NCI-H2081 treated with DMSO at 0.1 percent for 48 hours (cell line): ENCODE measurements around the gene OTUD3.
"Not testable (repeated sequence)": the region's sequence is repeated elsewhere in the genome, so short reads cannot be mapped to it uniquely, and the experiment has no call there.

Experiments used
- DNase-seq: peaks from one replicate; lab custom pipeline; 2025; lab: John Stamatoyannopoulos, UW

The OTUD3 gene

DNA sequence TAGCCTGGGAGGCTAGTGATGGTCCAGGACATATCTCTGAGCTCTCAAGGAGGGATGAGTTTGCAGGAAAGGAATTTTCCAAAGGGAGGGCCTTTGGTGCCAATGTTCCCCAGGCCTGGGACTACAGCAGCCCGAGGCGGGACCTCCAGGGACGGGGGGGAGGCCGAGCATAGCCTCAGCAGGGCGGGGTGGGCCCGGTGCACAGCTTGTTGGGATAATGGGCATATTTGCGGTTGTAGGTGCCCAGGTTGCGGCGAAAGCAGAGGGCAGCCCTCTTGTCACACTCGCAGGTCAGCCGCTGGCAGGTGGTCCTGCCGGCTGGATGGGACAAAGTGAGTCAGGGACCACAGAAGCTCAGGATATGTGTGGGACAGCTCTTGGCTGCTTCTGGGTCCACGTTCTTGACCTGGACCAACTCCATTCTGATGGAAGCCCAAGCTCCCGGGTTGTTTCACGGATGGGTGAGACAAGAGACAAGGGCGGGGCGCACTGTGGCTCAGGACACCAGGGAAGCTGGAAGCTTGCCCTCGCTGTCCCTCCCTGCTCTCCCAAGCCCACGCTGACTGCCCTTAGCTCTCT, 38.0 kb downstream of the OTUD3 start:
- DNase-seq: no peak

DNA sequence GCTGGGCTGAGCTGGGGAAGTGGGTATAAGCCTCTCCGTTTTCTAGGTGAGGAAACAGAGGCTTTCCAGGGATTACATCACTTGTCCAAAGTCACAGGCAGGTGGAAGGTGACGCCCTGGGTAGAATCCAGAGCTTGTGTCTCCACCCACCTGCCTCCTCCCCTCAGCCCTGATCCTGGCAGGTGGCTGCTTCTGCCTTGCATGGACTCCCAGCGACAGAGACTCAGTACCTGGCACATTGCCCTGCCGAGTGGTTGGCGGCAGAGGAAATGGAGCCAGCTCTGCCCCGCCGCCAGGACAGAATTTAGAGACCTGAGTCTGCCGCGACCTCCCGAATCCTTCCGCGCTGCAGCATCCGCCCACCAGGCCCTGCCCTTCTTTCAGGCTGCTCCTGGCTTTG, 39.1 kb downstream of the OTUD3 start:
- DNase-seq: peak; percentile 4

DNA sequence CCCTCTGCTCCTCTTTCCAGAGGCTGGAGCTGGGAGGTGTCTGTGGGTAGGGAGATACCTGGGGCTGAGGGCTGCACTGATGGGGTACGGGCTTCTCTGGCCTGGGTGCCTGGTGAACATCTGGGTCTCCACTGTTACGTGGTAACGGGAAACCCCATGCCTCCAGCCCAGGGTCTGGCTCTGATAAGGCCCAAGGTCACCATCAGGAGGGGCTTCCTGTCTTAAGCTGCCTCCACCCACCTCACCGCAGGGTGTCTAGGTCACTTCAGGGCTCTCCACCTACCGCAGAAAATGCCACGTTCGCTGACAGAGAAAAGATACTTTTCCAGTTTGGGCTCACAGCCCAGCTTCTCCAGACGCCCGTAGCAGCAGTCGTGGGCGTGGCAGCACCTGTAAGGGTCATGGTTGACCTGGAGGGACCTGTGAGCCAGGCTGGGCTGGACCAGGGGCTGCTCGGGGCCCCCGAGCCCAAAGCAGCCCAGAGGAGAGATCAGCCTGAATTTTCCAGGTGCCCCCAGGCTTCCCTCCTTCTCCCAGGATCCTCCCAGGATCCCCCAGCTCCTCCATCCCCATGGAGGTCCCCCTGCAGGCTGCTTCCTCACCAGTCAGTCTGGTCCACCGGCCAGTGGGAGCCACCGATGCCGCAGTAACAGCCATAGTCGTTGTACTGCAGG, 40.0 kb downstream of the OTUD3 start:
- no peak for DNase-seq

DNA sequence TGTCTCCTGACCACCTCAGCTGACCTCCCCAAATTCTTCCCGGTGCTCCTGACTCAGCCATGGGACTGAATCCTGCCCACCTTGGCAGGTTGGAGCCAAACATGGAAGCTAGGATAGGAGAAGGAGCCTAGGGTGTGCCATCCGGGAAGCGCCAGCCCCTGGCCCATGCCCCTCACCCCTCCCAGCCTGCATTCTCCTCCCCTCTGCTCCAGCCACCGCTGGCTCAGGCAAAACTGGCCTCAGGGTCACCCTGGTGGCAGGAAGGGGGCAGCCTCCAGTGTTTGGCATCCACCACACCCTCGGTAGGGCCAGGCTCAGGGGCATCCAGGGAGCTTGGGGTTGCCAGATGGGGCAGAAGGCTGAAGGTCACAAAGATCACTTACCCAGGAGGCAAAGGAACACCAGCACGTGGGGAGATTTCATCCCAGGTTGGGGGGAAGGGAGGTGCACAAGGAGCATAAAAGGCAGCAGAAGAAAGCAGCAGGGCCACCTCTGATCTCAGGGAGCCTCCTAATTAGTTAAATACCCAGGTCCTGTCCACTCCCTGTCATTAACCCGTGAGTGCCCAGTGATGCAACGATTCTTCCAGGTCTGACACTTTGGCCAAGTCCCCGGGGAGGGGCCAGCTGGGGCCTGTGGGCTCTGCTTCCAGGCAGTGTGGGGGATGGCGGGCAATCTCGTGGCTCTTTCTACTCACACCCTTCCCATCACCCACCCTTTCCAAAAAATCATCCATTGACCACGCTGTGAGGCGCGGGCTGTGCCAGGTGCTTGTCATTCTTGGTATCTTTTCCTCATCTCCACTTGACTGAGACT, 41.1 kb downstream of the OTUD3 start, which contains the start of gene PLA2G2E:
TSS of gene PLA2G2E (minus strand) at position 481 of the 816 bp plus-strand sequence. CDS start at position 423, 58 bp downstream.
- DNase-seq: no peak

DNA sequence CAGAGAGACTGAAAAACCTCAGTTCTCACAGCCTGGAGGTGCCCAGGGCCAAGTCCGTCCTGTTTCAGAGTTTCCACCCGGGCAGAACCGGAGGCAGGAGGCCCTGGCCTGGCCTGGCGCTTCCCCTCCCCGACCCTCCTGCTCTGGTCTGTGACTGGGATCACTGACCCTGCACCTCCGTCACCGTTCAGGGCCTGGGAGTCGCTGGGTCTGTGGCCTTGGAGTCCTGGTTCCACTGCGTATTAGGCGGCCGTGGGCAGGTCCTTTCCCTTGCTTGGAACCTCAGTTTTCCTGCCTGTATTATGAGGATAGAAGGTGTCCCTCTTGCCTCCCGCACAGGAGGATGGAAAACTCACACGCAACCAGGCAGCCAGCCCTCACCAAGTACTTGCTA, 41.8 kb downstream of the OTUD3 start:
- no peak for DNase-seq

DNA sequence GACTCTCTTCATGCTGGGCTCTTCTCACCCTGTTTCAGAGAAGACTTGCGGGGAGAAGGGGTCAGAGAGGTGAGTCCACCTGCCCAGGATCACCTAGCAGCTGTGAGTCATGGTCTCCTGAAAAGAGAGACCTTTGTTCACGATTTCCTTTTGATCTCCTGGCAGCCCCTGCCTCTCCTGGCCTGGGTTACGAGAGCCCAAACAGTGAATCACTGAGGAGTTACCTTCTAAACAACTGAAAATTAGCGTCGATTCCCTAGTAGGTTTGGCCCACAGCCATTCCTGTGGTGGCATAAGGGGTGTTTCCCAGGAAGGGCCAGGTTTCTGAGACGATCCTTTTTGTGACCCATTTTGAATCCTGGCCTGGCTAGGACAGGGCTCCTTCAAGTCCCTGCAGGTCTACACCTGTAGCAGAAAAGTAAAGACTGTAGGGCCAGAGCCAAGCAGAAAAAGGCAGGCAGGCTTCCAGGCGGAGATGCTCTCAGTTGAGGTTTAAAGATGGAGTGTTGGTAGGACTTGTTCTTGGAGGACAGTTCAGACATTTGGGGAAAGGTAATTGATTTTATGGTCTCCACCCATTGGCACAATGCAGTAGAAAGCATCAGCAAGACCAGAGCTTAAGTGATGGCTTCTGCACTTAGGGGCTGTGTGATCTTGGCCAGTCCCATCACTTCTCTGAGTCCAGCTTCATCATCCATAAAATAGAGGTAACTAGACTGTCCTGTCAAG, 43.3 kb downstream of the OTUD3 start:
- DNase-seq: no peak

DNA sequence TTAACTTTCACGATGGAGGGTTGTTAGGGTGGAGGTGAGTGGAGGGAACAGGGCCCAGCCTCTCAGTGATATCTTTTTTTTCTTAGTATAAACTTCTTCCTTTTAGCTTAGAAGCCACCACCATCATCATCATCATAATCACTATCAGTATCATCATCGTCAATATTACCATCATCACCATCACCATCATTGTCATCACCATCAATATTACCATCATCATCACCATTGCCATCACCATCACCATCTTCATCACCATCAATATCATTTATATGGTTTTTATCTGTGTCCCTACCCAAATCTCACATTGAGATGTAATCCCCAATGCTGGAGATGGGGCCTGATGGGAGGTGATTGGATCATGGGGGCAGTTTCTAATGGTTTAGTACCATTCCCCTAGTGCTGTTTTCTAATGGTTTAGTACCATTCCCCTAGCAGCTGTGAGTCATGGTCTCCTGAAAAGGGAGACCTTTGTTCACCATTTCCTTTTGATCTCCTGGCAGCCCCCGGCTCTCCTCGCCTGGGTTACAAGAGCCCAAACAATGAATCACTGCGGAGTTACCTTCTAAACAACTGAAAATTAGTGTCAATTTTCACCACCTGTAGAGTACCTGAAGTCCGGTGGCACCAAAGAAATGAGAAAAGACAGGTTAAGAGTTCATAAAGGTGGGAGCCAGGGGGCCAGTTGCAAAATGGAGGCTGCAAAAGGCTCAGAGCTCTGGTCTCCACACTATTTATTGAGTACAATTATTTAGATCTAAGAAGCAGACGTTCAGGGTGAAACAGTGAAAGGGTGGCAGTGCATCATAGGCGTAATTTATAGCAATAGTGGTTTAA, 44.3 kb downstream of the OTUD3 start:
- DNase-seq: no peak

DNA sequence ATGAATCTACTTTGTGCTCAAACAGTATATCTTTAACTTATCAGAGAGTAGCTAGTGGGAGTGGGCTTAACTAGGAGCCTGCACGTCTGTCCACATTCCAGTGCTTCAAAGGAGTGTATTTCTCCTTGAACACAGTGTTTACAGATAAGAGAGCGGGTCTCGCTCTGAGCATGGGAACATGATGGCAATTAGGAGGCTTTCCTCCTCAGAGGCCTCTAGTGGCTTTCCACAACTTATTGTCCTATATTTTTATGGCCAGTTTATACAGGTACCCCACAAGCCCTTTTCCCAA, 44.9 kb downstream of the OTUD3 start:
- not testable (repeated sequence) for DNase-seq

DNA sequence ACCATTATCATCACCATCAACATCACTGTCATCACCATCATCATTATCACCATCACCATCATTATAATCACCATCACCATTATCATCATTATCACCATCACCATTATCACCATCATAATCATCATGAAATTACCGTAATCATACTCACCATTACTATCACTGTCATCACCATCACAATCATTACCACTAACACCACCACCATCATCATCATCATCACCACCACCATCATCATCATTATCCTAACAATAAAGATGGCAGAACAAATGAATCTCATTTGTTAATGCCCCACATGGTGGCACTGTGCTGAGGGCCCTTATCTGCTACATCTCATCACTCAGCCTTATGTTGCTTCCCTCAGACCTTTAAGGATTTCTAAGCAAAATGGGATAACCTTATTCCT, 50.7 kb downstream of the OTUD3 start:
- no peak for DNase-seq

DNA sequence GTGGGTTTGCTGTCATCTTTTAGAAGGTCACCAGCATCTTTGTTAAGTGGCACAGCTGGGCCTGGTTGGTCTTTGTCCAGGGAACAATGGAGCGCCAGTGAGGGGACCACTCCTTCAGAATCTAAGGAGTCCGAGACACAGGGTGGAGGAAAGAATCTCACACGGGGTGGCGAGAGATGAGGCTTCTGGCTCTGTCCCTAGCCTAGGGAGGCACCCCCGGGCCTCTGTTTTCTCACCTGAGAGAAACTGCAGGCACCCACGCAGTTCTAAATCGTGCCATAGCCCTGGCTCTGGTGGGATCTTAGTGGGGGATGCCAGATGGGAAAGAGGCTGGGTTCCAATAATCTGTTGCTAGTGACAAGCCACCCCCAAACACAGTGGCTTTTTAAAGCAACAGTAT, 52.1 kb downstream of the OTUD3 start:
- no peak for DNase-seq

DNA sequence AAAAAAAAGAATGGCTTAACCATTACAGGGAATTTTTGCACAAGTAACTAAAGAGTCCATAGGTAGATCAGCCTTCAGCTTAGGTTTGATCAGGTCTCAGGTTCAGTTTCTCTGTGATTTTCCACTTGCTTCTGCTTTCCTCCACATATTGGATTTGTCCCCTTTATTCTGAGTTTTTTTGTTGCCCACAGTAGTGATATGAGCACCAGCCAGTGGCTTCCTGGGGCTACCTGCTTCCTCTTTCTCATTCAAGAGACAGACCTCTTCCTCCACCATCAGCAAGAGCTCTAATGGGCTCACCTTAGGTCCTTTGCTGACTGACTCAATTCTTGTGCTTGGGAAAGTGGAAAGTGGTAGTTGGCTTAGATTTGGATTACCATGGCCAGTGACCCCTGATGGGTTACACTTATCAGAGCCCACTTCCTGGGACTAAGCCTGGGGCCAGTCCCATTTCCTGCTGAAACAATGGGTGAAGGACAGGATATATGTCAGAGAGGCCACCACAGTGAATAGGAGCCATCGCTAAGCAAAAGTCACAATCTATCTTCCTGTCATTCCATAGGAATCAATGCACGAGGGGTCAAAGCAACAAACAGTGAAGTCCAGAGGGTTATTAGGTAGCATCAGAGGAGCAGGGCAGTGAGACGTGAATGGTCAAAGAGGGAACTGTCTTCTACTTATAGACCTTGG, 54.0 kb downstream of the OTUD3 start:
- DNase-seq: no peak

DNA sequence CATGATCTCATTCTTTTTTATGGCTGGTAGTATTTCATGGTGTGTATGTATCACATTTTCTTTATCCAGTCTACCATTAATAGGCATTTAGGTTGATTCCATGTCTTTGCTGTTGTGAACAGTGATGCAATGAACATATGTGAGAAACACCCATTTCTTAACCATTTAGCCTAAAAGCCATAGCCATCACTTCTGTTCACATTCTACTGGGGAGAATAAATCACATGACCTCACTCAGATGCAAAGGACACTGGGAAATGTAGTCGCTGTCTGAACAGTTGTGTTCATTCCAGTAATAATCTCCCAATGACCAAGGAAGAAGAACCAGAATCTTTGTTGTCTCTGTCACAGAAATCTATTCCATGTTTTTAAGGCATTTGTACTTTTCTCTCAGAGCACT, 56.3 kb downstream of the OTUD3 start:
- no peak for DNase-seq

DNA sequence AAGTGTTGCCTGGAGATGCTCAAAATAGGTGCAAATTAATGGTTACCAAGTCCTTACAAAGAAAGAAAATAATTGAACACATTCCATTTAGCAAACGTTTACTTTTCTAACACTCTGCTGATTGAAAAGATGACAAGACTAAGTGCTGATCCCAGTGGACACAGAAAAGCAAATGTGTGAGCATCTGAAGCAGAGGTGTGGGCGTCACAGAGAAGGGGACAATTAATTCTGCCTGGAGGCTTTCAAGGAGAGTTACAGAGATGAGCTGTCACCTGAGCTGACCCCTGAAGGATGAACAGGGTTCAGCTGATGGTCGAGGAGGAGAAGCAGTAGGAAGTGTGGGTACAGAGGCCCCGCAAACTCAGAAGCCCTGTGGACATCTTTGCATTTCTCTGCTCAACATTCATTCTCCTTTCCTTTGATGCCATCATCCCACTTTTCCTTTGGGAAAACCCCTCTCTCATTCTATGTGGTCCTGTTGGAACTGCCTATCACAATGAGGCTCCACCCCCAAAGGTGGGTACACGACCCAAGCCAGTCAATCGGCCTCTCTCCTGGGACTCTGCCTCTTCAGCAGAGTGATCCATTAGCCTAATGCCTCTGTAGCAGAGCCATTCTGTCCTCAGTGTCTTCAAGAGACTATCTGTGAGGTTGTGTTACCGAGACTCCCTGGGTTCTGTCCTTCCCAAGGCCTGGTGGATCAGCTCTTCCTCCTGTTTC, 58.5 kb downstream of the OTUD3 start:
- no peak for DNase-seq

DNA sequence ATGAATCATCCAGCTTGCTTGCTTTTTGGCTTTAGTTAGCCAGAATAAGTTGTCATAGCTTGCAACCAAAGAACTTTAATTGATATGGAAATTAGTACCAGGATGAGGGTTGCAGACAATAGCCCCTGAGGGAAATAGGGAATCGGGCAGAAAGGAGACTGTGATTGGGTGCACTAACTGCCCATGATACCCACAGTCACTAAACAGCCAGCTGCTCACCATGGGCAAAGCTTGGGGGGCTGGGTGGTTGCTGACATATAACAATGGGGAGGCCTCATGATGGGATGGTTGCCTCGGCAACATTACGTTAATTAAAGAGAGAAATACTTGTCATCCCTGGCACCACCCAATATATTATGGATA, 59.0 kb downstream of the OTUD3 start:
- DNase-seq: no peak

DNA sequence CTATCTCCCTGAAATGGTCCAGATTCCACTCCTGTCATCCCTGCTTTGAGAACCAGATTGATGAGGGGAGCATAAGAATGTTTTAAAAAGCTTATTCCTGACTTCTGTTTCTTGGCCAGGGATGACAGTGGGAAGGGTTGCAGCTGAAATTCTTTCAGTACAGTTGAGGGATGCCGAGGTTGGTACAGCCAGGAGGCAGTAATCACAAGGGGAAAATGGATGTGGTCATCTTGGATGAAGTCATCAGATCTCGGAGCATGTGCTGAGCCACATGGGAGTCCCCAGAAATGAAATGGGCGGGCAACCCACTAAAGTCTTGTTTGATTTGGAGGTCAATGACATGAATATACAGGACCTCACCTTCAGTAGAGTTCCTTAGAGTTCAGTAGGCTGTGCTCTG, 59.9 kb downstream of the OTUD3 start:
- no peak for DNase-seq

DNA sequence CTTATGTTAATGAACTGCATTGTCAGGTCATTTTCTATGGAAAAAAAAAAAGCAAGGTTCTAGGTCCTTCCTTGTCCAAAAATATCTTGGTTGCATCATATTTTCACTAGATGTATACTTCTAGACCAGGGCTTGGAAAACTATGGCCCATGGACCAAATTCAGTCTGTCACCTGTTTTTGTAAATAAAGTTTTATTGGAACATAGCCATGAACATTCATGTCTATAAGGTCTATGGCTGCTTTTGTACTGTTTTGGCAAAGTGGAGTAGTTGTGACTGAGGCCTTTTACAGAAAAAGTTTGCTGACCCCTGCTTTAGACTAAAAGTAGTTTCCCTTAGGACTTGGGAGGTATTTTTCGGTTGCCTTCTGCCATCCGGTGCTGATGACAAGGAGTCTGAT, 60.5 kb downstream of the OTUD3 start:
- DNase-seq: no peak

DNA sequence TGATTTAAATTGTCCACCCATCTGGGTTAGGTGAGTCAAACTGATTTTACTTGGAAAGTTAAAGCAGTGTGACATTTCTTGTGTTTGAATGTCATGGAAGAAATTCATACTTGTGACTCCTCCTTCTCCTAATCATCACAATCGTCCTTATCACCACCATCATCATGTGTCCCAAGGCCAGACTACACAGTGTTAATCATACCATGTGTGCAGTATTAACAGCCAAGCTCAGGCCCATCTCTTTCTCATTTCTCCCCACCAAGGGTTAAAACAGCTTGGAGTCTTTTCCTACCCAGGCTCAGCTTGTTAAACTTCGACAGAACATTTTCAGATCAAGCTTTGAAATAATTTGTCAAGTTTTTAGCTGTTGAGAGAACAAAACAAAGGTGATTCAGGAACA, 63.7 kb downstream of the OTUD3 start:
- DNase-seq: no peak

DNA sequence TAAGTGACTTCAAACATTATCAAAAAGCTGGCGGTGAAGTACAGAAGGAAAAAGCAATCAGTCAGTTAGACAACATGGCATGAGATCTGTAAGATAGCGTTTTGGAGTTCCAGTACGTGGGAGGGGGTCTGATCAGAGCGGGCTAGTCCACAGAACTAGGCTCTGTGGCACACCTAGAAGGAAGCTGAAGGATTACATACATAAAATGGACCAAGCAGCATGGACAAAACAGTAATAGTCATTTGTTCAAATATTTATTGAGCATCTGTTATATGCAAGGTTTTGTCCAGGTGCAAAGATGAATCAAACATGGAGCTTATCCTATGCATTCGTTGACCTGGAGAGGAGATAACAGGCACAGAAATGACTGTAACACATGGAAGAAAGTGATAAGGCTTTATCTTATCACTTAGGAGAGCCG, 64.1 kb downstream of the OTUD3 start:
- DNase-seq: no peak

DNA sequence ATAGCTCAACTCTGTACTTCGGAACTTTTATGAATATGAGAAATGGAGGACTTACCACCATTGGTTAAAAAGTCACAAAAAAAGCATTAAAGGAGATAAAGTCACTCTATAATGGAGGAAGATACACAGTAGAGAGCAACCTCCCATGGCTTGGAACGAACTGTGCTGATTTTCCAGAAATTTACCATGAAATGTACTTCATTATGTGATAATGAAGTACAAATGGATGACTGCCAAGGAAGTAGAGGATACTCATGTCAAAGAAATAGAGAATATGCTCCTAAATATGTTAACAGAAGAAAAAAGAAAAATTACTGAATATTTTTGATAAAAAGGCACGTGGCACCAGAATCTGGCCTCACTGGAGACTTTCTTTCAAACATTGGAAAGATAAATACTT, 64.8 kb downstream of the OTUD3 start:
- DNase-seq: no peak

DNA sequence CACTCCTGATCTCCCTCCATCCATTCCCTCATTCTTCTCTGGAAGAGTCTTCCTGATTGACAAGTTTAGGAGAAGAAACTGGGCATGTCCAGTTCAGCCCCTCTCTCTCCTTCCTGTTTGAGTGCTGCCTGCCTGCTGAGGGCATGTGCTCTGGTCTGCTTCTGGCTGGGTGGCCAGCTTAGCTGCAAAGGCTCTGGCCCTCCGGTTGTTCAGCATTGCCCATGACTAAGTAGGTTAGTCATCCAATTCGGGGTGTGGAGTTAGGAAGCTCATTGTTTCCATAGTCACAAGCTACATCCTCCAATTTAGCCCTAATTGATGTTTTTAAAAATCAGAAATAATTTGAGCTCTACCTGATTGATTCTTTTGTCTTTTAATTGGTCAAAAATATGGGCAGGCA, 66.8 kb downstream of the OTUD3 start:
- DNase-seq: no peak

DNA sequence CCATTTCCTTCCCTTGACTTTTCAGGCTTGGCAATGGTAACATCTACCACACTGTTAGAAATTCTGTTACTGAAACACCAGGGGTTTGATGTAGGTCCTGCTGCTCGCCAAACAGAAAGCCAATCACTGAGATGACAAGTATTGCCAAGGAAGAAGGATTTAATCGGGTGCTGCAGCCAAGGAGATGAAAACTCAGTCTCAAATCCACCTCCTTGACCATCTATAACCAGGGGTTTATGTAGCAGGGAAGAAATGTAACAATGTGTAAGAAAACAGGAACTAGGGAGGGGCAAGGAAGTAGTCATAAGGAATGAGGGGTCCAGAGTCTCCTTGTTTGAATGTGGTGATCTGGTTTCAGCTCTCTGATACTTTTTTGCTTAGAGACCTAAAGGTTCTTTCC, 71.9 kb downstream of the OTUD3 start:
- DNase-seq: no peak
